Fibroblast of pulmonary artery (primary cell): ENCODE results near the gene MYO1A.

Source experiments
- DNase-seq: peaks from one replicate; pipeline ENCODE4 v3.0.0-alpha.2; 2010; ENCODE audit warnings: low read depth
- H3K4me3 ChIP-seq: replicated peaks from 2 replicates; pipeline ENCODE4 v1.5.1; 2011; ENCODE audit warnings: low read depth, mild to moderate bottlenecking, control low read depth, low read length, moderate library complexity
- CTCF ChIP-seq: IDR thresholded peaks from 2 replicates; pipeline ENCODE4 v1.5.1; 2011; ENCODE audit warnings: mild to moderate bottlenecking, control low read depth, low read length, inconsistent platforms; ENCODE audit errors: missing control alignments

MYO1A gene

DNA sequence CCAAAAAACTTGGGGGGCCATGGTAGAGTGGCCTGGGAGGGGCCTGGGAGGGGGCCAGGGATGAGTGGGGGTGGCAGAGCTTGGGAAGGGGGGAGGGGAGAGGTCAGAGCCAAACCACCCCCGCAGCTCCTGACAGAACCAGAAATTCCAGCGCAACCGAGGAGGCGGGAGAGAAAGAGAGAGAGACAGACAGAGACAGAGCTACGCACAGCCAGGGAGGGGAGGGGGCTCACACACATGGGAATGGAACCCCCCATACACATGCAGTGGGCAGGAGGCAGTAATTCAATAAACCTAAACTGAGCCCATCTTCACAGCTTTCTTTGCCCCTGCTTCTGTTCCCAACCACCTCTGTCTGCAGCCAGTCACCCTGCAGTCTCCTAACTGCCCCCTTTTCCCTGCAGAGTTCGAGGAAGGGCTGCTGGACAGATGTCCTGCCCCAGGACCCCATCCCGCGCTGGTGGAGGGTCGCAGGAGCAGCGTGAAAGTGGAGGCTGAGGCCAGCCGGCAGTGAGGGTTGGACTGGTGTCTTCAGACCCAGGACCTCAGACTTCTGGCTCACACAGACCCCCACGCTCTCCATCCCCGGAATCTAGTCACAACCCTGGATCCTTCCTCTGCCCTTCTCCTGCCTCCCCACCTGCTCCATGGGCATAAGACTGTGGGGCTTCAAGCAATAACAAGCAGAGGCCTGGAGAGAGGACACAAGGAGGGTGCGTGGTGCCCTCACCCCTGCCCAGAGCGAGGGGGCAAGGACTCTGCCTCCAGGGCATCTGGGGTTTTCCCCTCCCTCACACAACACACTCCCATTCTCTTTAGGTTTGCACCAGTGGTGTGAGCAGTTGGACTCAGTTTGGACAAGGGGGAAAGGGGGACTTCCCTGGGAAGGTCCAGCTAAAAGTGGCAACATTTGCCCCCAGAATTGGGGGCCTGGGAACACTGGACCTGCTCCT, 44.6 kb upstream of the MYO1A start:
- DNase-seq, result no peak
- no peak overlapping the region for H3K4me3 ChIP-seq
- no peak for TF ChIP-seq CTCF

- DNase-seq, result peak; percentile 86
- H3K4me3 ChIP-seq, result peak overlapping the region; percentile 33
- TF ChIP-seq CTCF, result peak; percentile 55
Measured at GRCh38 chr12:57093415-57094207, 43.7 kb upstream of the MYO1A start.

DNA sequence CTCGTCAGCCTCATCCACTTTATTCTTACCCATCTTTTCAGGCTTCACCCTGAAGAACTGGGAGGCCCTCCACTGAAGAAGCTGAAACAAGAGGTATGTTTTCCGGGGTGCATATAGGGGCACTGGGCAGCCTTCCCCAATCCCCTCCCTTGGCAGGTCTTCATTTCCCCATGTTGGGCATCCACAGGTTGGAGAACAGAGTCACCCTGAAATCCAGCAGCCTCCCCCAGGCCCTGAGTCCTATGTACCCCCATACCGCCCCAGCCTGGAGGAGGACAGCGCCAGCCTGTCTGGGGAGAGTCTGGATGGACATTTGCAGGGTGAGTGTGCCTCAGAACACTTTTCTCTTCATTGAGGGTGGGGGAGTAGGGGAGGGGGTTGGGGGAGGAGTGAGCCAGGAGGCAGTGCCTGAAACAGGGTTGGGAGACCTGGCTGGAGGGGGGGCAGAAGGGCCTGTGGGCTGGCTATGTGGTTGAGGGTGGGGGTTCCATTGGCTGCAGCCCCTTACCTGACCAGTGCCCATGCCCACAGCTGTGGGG, 43.0 kb upstream of the MYO1A start:
- no peak for DNase-seq
- no peak for TF ChIP-seq CTCF
- H3K4me3 ChIP-seq, result no peak overlapping the region

DNA sequence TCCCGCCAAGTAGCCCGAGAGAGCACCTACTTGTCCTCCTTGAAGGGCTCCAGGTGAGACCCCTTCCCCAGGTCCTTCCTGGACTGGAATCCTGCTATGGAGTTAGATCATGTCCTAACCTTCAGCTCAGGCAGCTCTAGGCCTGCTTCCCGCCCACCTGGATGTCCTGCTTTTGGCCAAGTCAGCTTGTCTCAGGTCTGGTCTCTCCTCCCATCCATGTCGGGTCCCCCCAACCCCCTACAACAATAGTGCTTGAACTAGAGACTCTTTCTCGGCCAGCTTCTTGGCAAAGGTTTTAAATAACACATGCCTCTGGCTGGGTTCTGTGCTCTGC, 42.6 kb upstream of the MYO1A start:
- no peak for DNase-seq
- H3K4me3 ChIP-seq, result peak overlapping the region; percentile 21
- TF ChIP-seq CTCF, result no peak

DNA sequence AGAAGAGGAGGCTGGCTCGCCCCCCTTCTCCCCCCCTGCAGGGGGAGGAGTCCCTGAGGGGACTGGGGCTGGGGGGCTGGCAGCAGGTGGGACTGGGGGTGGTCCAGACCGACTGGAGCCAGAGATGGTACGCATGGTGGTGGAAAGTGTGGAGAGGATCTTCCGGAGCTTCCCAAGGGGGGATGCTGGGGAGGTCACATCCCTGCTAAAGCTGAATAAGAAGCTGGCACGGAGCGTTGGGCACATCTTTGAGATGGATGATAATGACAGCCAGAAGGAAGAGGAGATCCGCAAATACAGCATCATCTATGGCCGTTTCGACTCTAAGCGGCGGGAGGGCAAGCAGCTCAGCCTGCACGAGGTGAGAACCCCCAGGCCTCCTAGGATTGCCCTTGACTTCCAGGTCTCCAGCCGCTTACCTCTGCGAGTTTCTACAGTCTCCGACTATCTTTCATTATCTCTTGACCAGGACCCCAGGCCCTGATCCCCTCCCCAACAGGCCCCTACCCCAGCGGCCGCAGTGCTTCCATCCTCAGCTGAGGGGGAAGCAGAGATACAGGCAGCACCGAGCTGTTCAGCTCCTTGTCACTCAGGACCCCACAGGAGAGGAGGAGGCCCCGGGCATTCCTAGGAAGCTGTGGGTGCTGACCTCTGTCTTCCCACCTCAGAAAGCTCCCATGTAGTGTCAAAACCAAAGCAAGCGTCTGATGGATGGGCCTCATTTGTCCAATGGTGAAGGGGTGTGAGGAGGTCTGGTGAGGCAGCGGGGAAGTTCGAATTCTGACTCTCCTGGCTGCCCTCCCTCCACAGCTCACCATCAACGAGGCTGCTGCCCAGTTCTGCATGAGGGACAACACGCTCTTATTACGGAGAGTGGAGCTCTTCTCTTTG, 42.0 kb upstream of the MYO1A start:
- H3K4me3 ChIP-seq, result peak overlapping the region; percentile 94
- DNase-seq, result no peak
- TF ChIP-seq CTCF, result no peak

GRCh38 chr12:57090924-57091637, 41.2 kb upstream of the MYO1A start:
- DNase-seq, result no peak
- peak overlapping the region; percentile 94 for H3K4me3 ChIP-seq

More at GRCh38 chr12:57090924-57091637, 41.2 kb upstream of the MYO1A start:
- TF ChIP-seq CTCF, result no peak
